A549 treated with Hydrocortisone at 1 μM for 4 hours (cell line): ENCODE results near the gene TAMM41. TPM values are rescaled to one million over a fixed set of nuclear protein-coding genes. Genes with fewer than 3 reads are reported as not detected.

ENCODE experiments used
- total RNA-seq: library from RNA; stranded (reverse); fragments of 200-300 nt; extraction: Qiagen RNA extraction; gene quantifications from 5 replicates; pipeline ENCODE4 v1.2.3, GENCODE V29; 2022

TAMM41 gene
- total RNA-seq, result 24.8 to 29.9 TPM (median 27.6 TPM) in 5 replicates

GRCh38 chr3:11846281-11847266 lies at the start of gene TAMM41:
Gene TAMM41, minus strand, starts transcription at chr3:11846885. Its CDS starts 249 bp downstream, at chr3:11846636.

Other genes with a start within 250 kb of the TAMM41 start
- gene VGLL4, start 203.0 kb downstream of the TAMM41 start, total RNA-seq, result 30.7 to 35.2 TPM (median 33.3 TPM) in 5 replicates
- 0.22 to 0.28 TPM (median 0.25 TPM) in 5 replicates for gene SYN2, start 157.5 kb upstream of the TAMM41 start, total RNA-seq